ENCODE measurements around the gene CRABP1.

- no peak for TF ChIP-seq POLR2A (IDR thresholded peaks at IDR 0.05)
- TF ChIP-seq CTCF (IDR thresholded peaks at IDR 0.05), result no peak
These were observed 22.9 kb upstream of the CRABP1 start for GRCh38 chr15:78317145-78317836.

All from ovary (tissue), 3 donors.